Activated CD8-positive, alpha-beta memory T cell treated with anti-CD3 and anti-CD28 coated beads for 24 hours (primary cell): ENCODE measurements around the gene GAP43.
"Not testable (repeated sequence)": the region's sequence is repeated elsewhere in the genome, so short reads cannot be mapped to it uniquely, and the experiment has no call there.

Source experiments
- DNase-seq: peaks from one replicate; pipeline ENCODE4 v3.0.0-alpha.2; 2020

Gene GAP43

GRCh38 chr3:115699706-115700105 is 76.4 kb downstream of the GAP43 start:
- DNase-seq: no peak

- no peak for DNase-seq
Observed at GRCh38 chr3:115702598-115702997, 79.3 kb downstream of the GAP43 start.

- DNase-seq: no peak
Observed at GRCh38 chr3:115704661-115705338, 81.5 kb downstream of the GAP43 start.

- DNase-seq: no peak
Observed at GRCh38 chr3:115706311-115706829, 83.1 kb downstream of the GAP43 start.

- DNase-seq: no peak
Observed at GRCh38 chr3:115708540-115708939, 85.2 kb downstream of the GAP43 start.

GRCh38 chr3:115709093-115709492 is 85.8 kb downstream of the GAP43 start:
- DNase-seq: no peak

- no peak for DNase-seq
Observed at GRCh38 chr3:115709931-115710330, 86.6 kb downstream of the GAP43 start.

GRCh38 chr3:115710799-115711198 is 87.5 kb downstream of the GAP43 start:
- DNase-seq: no peak

- no peak for DNase-seq
Observed at GRCh38 chr3:115712871-115713270, 89.6 kb downstream of the GAP43 start.

GRCh38 chr3:115713284-115713683 is 90.0 kb downstream of the GAP43 start:
- DNase-seq: no peak

- DNase-seq: no peak
Observed at GRCh38 chr3:115715241-115715745, 92.0 kb downstream of the GAP43 start.

- no peak for DNase-seq
Observed at GRCh38 chr3:115720983-115721382, 97.7 kb downstream of the GAP43 start.

- no peak for DNase-seq
Observed at GRCh38 chr3:115725800-115726199, 102.5 kb downstream of the GAP43 start.

GRCh38 chr3:115727135-115727534 is 103.8 kb downstream of the GAP43 start:
- DNase-seq: no peak

GRCh38 chr3:115728013-115728412 is 104.7 kb downstream of the GAP43 start:
- no peak for DNase-seq

GRCh38 chr3:115736341-115736740 is 113.0 kb downstream of the GAP43 start:
- DNase-seq: not testable (repeated sequence)

GRCh38 chr3:115741650-115742049 is 118.3 kb downstream of the GAP43 start:
- DNase-seq: no peak

- not testable (repeated sequence) for DNase-seq
Observed at GRCh38 chr3:115744516-115744915, 121.2 kb downstream of the GAP43 start.

- not testable (repeated sequence) for DNase-seq
Observed at GRCh38 chr3:115752978-115753377, 129.7 kb downstream of the GAP43 start.

GRCh38 chr3:115758076-115758763 is 134.9 kb downstream of the GAP43 start:
- DNase-seq: no peak

GRCh38 chr3:115760716-115761115 is 137.4 kb downstream of the GAP43 start:
- no peak for DNase-seq

- DNase-seq: no peak
Observed at GRCh38 chr3:115761927-115762305, 138.6 kb downstream of the GAP43 start.

GRCh38 chr3:115766587-115767482 is 143.5 kb downstream of the GAP43 start:
- no peak for DNase-seq
